ENCODE data around the gene DCLRE1B.

- TF ChIP-seq CTCF (conservative IDR thresholded peaks at IDR 0.05; ENCODE audit: low read length) (no peak), EZH2phosphoT487 (IDR thresholded peaks at IDR 0.05; ENCODE audit: borderline replicate concordance) (no peak)
Observed at GRCh38 chr1:113858982-113859381, 46.1 kb upstream of the DCLRE1B start.

All from Loucy (cell line).